Endodermal cell (in vitro differentiated cells): ENCODE data around the gene HUS1. TPM values are rescaled to one million over a fixed set of nuclear protein-coding genes. Genes with fewer than 3 reads are reported as not detected.

Experiments
- DNase-seq: peaks from one replicate; pipeline ENCODE4 v3.0.0-alpha.2; 2017
- H3K27ac ChIP-seq: 2 replicates; pipeline ENCODE4 v1.5.1; 2013; ENCODE audit warnings: mild to moderate bottlenecking, low read depth, low read length, moderate library complexity
- H3K27me3 ChIP-seq: 2 replicates; pipeline ENCODE4 v1.6.1; 2013; ENCODE audit warnings: mild to moderate bottlenecking, low read length, moderate library complexity; ENCODE audit not compliant: insufficient read depth, control insufficient read depth, poor library complexity, severe bottlenecking
- H3K36me3 ChIP-seq: 2 replicates; pipeline ENCODE4 v1.7.0; 2013; ENCODE audit warnings: mild to moderate bottlenecking, low read length, moderate library complexity; ENCODE audit not compliant: control insufficient read depth, insufficient read depth
- H3K4me1 ChIP-seq: one replicate; pipeline ENCODE4 v1.7.0; 2013; ENCODE audit warnings: low read length; ENCODE audit not compliant: control insufficient read depth, insufficient read depth
- H3K4me3 ChIP-seq: 2 replicates; pipeline ENCODE4 v1.5.1; 2013; ENCODE audit warnings: mild to moderate bottlenecking, low read length, moderate library complexity
- H3K9ac ChIP-seq: 2 replicates; pipeline ENCODE4 v1.6.1; 2013; ENCODE audit warnings: mild to moderate bottlenecking, low read length, moderate library complexity; ENCODE audit not compliant: poor library complexity, severe bottlenecking; ENCODE audit errors: extremely low read depth
- H3K9me3 ChIP-seq: 2 replicates; pipeline ENCODE4 v1.6.1; 2013; ENCODE audit warnings: mild to moderate bottlenecking, low read length, moderate library complexity; ENCODE audit not compliant: control insufficient read depth
- H3K27ac Mint-ChIP-seq: 2 replicates; pipeline ENCODE4 v1.8.0; 2020; ENCODE audit warnings: mixed read lengths
- H3K27me3 Mint-ChIP-seq: 2 replicates; pipeline ENCODE4 v1.8.0; 2021; ENCODE audit warnings: mild to moderate bottlenecking, mixed read lengths; ENCODE audit not compliant: insufficient read depth
- H3K36me3 Mint-ChIP-seq: 2 replicates; pipeline ENCODE4 v1.8.0; 2020; ENCODE audit warnings: low read depth, mixed read lengths
- H3K4me1 Mint-ChIP-seq: 2 replicates; pipeline ENCODE4 v1.8.0; 2020; ENCODE audit warnings: mixed read lengths
- H3K4me3 Mint-ChIP-seq: 2 replicates; pipeline ENCODE4 v1.8.0; 2020; ENCODE audit warnings: mild to moderate bottlenecking, moderate library complexity, mixed read lengths
- H3K9me3 Mint-ChIP-seq: 2 replicates; pipeline ENCODE4 v1.8.0; 2020; ENCODE audit warnings: mild to moderate bottlenecking, mixed read lengths
- CTCF ChIP-seq: fragments of 200-600 bp; sonication (generic); conservative IDR thresholded peaks from 2 replicates; pipeline ENCODE4 v1.5.0; 2021; ENCODE audit warnings: antibody characterized with exemption, mild to moderate bottlenecking
- WGBS, 2 experiments: methylation state at CpG; one replicate each; pipeline versions ENCODE4 v1.1.5 to v1.1.7; 2013; ENCODE audit warnings: missing lambda C conversion rate in 2 of 2, mixed read lengths in 1 of 2; ENCODE audit not compliant: insufficient coverage in 1 of 2, insufficient read length in 1 of 2; 5-methylcytosine and 5-hydroxymethylcytosine counted together
- total RNA-seq, 2 donors: library from RNA; stranded (reverse); fragmentation: NEBNext Ultra II Directional in 1 of 2; extraction: Animal tissue kit (Norgen Biotek cat#: 25700) in 1 of 2; gene quantifications; 2 replicates in 1 of 2; 3 replicates in 1 of 2; pipeline ENCODE4 v1.2.1, GENCODE V29; 2021

The HUS1 gene
- total RNA-seq, 2 donors from 2014 or later = 37.0 to 42.5 TPM

- Mint-ChIP-seq H3K4me1 (peaks cover 8% of the 10 kb centered on the region), H3K4me3 (no peak overlapping the region), H3K27ac (no peak overlapping the region), H3K36me3 (no peaks in the 10 kb centered on the region), H3K9me3 (peaks cover 10% of the 10 kb centered on the region), H3K27me3 (no peaks in the 10 kb centered on the region)
- Histone ChIP-seq H3K36me3 (no peaks in the 10 kb centered on the region), H3K4me3 (no peak overlapping the region), H3K9ac (no peak overlapping the region), H3K27ac (no peak overlapping the region), H3K27me3 (no peaks in the 10 kb centered on the region), H3K9me3 (peaks cover 11% of the 10 kb centered on the region), H3K4me1 (peaks cover 2% of the 10 kb centered on the region)
- TF ChIP-seq CTCF = no peak
- no peak for DNase-seq
- WGBS, 2 experiments = 87% methylated on average over 2 of the region's 2 CpGs; no CpG with 5 or more reads in 1 of the 2 experiments
These were observed 31.9 kb upstream of the HUS1 start for GRCh38 chr7:48011323-48011722.

- Histone ChIP-seq H3K9ac (no peak overlapping the region), H3K4me3 (no peak overlapping the region), H3K27me3 (no peaks in the 10 kb centered on the region), H3K36me3 (no peaks in the 10 kb centered on the region), H3K9me3 (peaks cover 11% of the 10 kb centered on the region), H3K27ac (no peak overlapping the region), H3K4me1 (peaks cover 2% of the 10 kb centered on the region)
- TF ChIP-seq CTCF = no peak
- DNase-seq = no peak
- Mint-ChIP-seq H3K36me3 (no peaks in the 10 kb centered on the region), H3K4me1 (peaks cover 12% of the 10 kb centered on the region), H3K9me3 (peaks cover 10% of the 10 kb centered on the region), H3K27me3 (no peaks in the 10 kb centered on the region), H3K27ac (no peak overlapping the region), H3K4me3 (no peak overlapping the region)
- 95 to 97% methylated on average over 3 to 4 of the region's 4 CpGs for WGBS, 2 experiments
These were observed 30.5 kb upstream of the HUS1 start for GRCh38 chr7:48009954-48010353.

- Histone ChIP-seq H3K36me3 (no peaks in the 10 kb centered on the region), H3K27me3 (no peaks in the 10 kb centered on the region), H3K9ac (no peak overlapping the region), H3K27ac (no peak overlapping the region), H3K4me1 (peaks cover 7% of the 10 kb centered on the region), H3K9me3 (peaks cover 11% of the 10 kb centered on the region), H3K4me3 (no peak overlapping the region)
- DNase-seq = no peak
- no peak overlapping the region for H3K4me3 Mint-ChIP-seq
- no peaks in the 10 kb centered on the region for H3K36me3 Mint-ChIP-seq
- H3K9me3 Mint-ChIP-seq = peaks cover 10% of the 10 kb centered on the region
- H3K27me3 Mint-ChIP-seq = no peaks in the 10 kb centered on the region
- no peak overlapping the region for H3K27ac Mint-ChIP-seq
- peaks cover 15% of the 10 kb centered on the region for H3K4me1 Mint-ChIP-seq
- peak; percentile 50 for TF ChIP-seq CTCF
- 91% methylated on average over 4 of the region's 4 CpGs; no CpG with 5 or more reads in 1 of the 2 experiments for WGBS, 2 experiments
These were observed 29.8 kb upstream of the HUS1 start for GRCh38 chr7:48009257-48009656.
